Fibroblast of the aortic adventitia (primary cell): ENCODE results near the gene WIPF2. TPM values are rescaled to one million over a fixed set of nuclear protein-coding genes. Genes with fewer than 3 reads are reported as not detected.
A peak's percentile ranks its signal among the peaks of the same experiment; 100 is the strongest.
"Not testable (repeated sequence)": the region's sequence is repeated elsewhere in the genome, so short reads cannot be mapped to it uniquely, and the experiment has no call there.

Source experiments
- DNase-seq: peaks from one replicate; pipeline ENCODE4 v3.0.0-alpha.2; 2010; ENCODE audit warnings: low read depth
- H3K4me3 ChIP-seq: 2 replicates; pipeline ENCODE4 v1.5.1; 2011; ENCODE audit warnings: low read depth, mild to moderate bottlenecking, control low read depth, low read length, moderate library complexity
- total RNA-seq: library from RNA; depleted of rRNA; stranded (reverse); fragments of >200 nt; gene quantifications from 2 replicates; pipeline ENCODE4 v1.2.3, GENCODE V29; 2012; ENCODE audit warnings: low replicate concordance
- TF ChIP-seq, protein P1 (sequence below): IDR thresholded peaks from 2 replicates; pipeline ENCODE4 v1.5.1; 2011; ENCODE audit warnings: mild to moderate bottlenecking, low read length, control low read depth, inconsistent platforms; ENCODE audit not compliant: insufficient read depth

WIPF2 gene
- total RNA-seq, 1 donor, result 9.6 TPM

DNA sequence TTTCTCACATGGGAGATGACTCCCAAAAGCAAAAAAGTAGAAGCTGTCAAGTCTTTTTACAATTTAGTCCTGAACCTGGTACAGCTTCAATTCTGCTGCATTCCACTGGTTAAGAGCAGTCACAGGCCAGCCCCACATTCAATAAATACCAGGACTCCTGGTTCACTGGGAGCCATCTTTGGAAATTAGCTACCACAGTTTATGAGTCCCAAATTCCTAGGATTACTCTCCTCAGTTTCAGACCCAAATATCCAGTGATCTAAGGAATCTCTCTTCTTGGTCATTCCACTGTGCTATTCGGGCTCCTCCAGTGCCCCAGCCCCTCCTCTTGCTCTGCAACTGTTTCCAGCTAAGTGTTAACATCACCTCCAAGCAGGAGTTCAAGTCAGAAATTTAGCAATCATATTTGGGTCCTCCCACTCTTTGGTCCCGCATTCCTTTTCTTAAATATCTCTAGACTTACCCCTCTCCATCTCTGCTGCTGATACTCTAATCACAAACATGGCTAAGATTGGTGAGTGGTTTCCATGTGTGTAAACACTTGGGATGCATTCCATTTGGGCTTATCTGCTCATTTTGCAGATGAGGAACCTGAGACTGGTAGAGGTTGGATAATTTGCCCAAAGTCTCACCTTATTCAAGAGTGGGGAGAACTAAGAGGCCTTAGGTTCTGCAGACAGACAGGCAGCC is 9.6 kb upstream of the WIPF2 start:
- no peak overlapping the region for H3K4me3 ChIP-seq
- TF ChIP-seq, protein P1, sequence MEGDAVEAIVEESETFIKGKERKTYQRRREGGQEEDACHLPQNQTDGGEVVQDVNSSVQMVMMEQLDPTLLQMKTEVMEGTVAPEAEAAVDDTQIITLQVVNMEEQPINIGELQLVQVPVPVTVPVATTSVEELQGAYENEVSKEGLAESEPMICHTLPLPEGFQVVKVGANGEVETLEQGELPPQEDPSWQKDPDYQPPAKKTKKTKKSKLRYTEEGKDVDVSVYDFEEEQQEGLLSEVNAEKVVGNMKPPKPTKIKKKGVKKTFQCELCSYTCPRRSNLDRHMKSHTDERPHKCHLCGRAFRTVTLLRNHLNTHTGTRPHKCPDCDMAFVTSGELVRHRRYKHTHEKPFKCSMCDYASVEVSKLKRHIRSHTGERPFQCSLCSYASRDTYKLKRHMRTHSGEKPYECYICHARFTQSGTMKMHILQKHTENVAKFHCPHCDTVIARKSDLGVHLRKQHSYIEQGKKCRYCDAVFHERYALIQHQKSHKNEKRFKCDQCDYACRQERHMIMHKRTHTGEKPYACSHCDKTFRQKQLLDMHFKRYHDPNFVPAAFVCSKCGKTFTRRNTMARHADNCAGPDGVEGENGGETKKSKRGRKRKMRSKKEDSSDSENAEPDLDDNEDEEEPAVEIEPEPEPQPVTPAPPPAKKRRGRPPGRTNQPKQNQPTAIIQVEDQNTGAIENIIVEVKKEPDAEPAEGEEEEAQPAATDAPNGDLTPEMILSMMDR, result no peak
- peak; percentile 31 for DNase-seq

DNA sequence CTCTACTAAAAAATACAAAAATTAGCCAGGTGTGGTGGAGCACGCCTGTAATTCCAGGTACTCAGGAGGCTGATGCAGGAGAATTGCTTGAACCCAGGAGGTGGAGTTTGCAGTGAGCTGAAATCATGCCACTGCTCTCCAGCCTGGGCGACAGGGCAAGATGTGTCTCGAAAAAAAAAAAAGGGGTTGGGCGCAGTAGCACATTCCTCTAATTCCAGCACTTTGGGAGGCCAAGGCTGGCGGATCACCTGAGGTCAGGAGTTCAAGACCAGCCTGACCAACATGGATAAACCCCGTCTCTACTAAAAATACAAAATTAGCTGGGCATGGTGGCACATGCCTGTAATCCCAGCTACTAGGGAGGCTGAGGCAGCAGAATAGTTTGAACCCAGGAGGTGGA is 5.2 kb upstream of the WIPF2 start:
- not testable (repeated sequence) for DNase-seq, H3K4me3 ChIP-seq

DNA sequence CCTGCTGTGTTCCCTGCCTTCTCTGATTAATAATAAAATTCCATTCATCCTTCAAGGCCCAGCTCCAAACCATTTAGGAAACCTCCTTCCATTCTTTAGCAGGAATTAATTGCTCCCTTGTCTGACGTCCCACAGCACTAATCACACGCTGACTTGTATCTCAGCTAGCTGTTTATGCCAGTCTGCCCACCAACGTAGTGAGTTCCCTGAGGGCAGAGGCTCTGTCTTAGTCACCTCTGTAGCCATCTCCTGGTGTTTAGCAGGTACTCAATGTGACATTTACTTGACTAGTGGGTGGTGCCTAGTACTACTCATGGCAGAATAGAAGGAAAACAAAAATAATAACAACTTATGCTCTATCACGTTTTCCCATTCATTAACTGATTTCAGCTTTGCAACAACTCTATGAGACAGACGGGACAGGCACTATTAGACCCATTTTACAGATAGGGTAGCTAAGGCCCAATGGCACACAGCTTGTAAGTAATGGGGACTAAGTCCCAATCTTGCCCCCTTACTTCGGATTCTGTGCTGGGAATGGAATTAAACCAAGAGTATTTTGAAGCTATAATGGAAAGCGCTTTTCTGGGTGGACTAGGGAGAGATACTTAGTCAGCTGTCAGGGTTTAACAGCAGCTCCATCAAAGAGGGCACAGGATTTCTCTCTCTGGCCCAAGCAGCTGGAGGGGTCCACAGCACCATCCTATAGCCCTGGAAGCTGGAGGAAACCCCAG is 931 bp upstream of the WIPF2 start:
- DNase-seq, result no peak
- TF ChIP-seq, protein P1, result no peak
- H3K4me3 ChIP-seq, result no peak overlapping the region

DNA sequence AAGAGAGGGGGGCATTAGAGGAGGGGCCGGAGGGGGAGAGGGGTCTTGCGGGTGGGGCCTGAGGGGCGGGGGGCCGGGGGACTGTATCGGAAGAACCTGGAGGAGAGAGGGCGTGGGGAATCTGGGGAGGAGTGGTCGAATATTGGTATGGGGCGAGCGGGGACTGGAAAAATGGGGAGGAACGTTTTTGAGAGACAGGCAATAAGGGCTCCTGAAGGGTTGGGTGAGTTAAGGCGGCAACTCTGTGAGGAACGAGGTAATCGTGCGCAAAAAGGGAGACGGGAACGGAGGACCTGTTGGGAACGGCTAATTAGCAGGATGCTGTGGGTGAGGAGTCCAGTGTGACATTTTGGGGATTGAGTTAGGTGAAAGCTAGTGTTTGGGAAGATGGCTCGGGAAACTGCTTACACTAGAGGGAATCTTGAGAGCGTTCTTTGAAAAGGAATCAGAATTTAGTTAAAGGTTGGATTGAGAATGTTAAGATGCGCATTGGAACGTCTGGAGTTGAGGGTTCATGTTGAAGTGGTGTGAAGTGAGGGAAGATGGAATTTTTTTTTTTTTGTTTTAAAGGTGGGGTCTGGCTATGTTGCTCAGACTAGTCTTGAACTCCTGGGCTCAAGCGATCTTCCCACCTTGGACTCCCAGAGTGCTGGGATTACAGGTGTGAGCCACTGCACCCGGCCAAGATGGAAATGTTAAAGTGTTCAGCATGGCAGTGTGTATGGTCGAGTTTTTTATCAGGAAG is 662 bp downstream of the WIPF2 start:
- peak; percentile 47 for DNase-seq
- TF ChIP-seq, protein P1, result no peak
- H3K4me3 ChIP-seq, result peak overlapping the region; percentile 97

DNA sequence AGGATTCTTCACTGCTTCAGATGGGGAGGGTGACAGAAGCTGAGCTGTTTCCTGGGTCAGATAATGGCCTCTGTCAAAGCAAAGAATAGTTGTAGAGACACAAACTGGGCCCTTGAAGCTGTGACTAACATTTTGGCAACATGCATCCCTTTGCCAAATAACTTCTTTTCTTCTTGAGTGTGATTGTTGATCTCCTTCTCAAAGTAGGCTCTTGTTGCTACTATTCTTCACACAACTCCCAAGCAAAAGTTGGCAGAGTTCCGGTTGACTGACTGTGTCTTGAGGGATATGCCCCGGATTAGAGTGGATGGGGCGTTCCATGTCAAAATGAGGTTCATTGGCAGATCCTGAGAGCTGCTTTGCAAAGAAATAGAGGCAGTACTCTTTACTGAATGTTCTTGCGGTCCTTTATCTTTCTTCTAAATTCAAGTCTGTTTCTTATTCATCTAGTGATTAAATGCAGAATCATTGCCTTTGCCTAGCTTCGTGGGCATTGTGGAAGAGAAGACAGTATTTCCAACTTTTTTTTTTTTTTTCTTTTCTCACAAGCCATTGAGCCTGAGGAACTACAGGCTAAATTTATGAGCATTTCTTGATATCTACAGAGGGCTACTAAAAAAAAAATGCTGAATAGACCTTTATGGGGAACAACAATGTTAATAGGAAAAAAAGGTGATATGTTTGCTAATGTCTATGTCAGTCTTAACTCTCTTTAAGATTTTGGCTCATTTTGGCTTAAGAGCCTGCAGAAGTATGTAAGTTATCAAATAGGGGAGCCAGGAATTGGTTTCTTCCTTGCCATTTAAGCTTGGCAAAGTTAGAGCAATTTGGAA is 5.8 kb downstream of the WIPF2 start:
- TF ChIP-seq, protein P1, result no peak
- no peak overlapping the region for H3K4me3 ChIP-seq
- DNase-seq, result peak; percentile 92

DNA sequence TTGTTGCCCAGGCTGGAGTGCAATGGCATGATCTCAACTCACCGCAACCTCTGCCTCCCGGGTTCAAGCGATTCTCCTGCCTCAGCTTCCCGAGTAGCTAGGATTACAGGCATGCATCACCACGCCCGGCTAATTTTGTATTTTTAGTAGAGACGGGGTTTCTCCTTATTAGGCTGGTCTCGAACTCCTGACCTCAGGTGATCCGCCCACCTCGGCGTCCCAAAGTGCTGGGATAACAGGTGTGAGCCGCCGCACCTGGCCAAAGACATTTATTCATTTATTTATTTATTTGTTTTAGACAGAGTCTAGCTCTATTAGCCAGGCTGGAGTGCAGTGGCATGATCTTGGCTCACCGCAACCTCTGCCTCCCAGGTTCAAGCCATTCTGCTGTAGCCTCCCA is 10.0 kb downstream of the WIPF2 start:
- not testable (repeated sequence) for DNase-seq, H3K4me3 ChIP-seq

DNA sequence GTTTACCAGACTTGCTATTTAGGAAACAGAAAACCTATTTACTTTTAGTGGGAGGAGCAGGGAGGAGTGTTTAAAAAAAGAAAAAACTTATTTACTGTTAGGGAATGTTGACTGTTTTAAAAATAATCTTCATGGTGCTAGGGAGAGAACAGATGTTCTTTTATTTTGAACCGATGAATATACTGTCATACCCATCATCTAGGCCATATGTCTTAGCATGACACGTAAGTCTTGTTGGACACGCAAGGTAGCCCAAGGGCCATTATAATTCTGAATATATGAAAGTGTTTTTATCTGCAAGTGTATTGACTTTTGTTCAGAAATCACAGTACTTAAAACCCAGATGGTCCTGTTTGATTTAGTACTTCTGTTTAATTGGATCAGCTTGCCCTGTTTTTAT is 11.6 kb downstream of the WIPF2 start:
- no peak overlapping the region for H3K4me3 ChIP-seq
- TF ChIP-seq, protein P1, result no peak
- no peak for DNase-seq

DNA sequence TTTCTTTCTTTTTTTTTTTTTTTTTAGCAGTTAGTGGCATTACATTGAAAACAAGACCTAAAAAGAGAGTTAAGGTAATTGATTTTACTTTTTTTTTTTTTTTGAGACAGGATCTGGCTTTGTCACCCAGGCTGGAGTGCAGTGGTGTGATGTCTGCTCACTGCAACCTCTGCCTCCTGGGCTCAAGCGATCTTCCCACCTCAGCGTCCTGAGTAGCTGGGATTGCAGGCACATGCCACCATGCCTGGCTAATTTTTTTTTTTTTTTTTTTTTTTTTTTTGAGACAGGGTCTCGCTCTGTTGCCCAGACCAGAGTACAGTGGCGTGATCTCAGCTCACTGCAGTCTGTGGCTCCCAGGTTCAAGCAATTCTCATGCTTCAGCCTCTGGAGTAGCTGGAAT is 12.8 kb downstream of the WIPF2 start:
- not testable (repeated sequence) for H3K4me3 ChIP-seq, DNase-seq
